GM23248 (cell line): ENCODE measurements around the gene RAB3C. TPM values are rescaled to one million over a fixed set of nuclear protein-coding genes. Genes with fewer than 3 reads are reported as not detected.

Source experiments
- DNase-seq: peaks from one replicate; pipeline ENCODE4 v3.0.0-alpha.2; 2015
- H2AFZ ChIP-seq: fragments of 200-600 bp; sonication (generic); 2 replicates; pipeline ENCODE4 v1.6.1; 2016; ENCODE audit warnings: antibody characterized with exemption
- H3F3A ChIP-seq: fragments of 200-600 bp; sonication (generic); 2 replicates; pipeline ENCODE4 v1.6.1; 2016; ENCODE audit warnings: mild to moderate bottlenecking, antibody characterized with exemption, mixed run types; ENCODE audit not compliant: insufficient read depth
- H3K27ac ChIP-seq: fragments of 200-600 bp; sonication (generic); 2 replicates; pipeline ENCODE4 v1.5.1; 2016; ENCODE audit warnings: mild to moderate bottlenecking
- H3K27me3 ChIP-seq: fragments of 200-600 bp; sonication (generic); replicated peaks from 2 replicates; pipeline ENCODE4 v1.6.1; 2016; ENCODE audit warnings: mild to moderate bottlenecking; ENCODE audit not compliant: insufficient read depth
- H3K36me3 ChIP-seq: fragments of 200-600 bp; sonication (generic); 2 replicates; pipeline ENCODE4 v1.6.1; 2016; ENCODE audit warnings: low read depth, mild to moderate bottlenecking
- H3K4me1 ChIP-seq: fragments of 200-600 bp; sonication (generic); 2 replicates; pipeline ENCODE4 v1.6.1; 2016; ENCODE audit warnings: mild to moderate bottlenecking; ENCODE audit not compliant: insufficient read depth
- H3K4me2 ChIP-seq: fragments of 200-600 bp; sonication (generic); one replicate; pipeline ENCODE4 v1.6.1; 2016; ENCODE audit warnings: mild to moderate bottlenecking; ENCODE audit not compliant: unreplicated experiment
- H3K4me3 ChIP-seq: fragments of 200-600 bp; sonication (generic); 2 replicates; pipeline ENCODE4 v1.5.1; 2016; ENCODE audit warnings: mild to moderate bottlenecking
- H3K79me2 ChIP-seq: fragments of 200-600 bp; sonication (generic); 2 replicates; pipeline ENCODE4 v1.6.1; 2016; ENCODE audit warnings: mild to moderate bottlenecking; ENCODE audit not compliant: insufficient read depth
- H3K9ac ChIP-seq: fragments of 200-600 bp; sonication (generic); 2 replicates; pipeline ENCODE4 v1.6.1; 2016; ENCODE audit warnings: mild to moderate bottlenecking
- H3K9me2 ChIP-seq: fragments of 200-600 bp; sonication (generic); 2 replicates; pipeline ENCODE4 v1.6.1; 2016; ENCODE audit warnings: mixed run types, mild to moderate bottlenecking, moderate library complexity; ENCODE audit not compliant: insufficient read depth
- H3K9me3 ChIP-seq: fragments of 200-600 bp; sonication (generic); one replicate; pipeline ENCODE4 v1.6.1; 2017; ENCODE audit warnings: low read depth
- H4K20me1 ChIP-seq: fragments of 200-600 bp; sonication (generic); 2 replicates; pipeline ENCODE4 v1.6.0; 2016; ENCODE audit not compliant: insufficient read depth
- EZH2 ChIP-seq: fragments of 200-600 bp; sonication (generic); IDR thresholded peaks from 2 replicates; pipeline ENCODE4 v1.6.1; 2018; ENCODE audit warnings: antibody characterized with exemption, mild to moderate bottlenecking; ENCODE audit not compliant: insufficient read depth, poor library complexity, severe bottlenecking
- EZH2phosphoT487 ChIP-seq: fragments of 200-600 bp; sonication (generic); IDR thresholded peaks from 2 replicates; pipeline ENCODE4 v1.6.1; 2018; ENCODE audit warnings: antibody characterized with exemption, moderate library complexity, mild to moderate bottlenecking, low read depth; ENCODE audit not compliant: insufficient read depth
- WGBS, 2 experiments: methylation state at CpG; one replicate each; pipeline ENCODE4 v1.1.6; 2015 to 2017; ENCODE audit warnings: low lambda C conversion rate in 2 of 2, low coverage in 1 of 2; ENCODE audit errors: missing lambda C conversion rate in 2 of 2; 5-methylcytosine and 5-hydroxymethylcytosine counted together
- in situ Hi-C: fragments of 300-500 bp; cut with MboI; formaldehyde crosslinking; loops from 2 replicates; pipeline ENCODE4 v1.15.0; 2020
- polyA plus RNA-seq: library from polyadenylated mRNA; unstranded; fragments of >200 nt; fragmentation: Nextera tagmentation; extraction: Ambion mirVana; gene quantifications from 2 replicates; pipeline ENCODE4 v1.2.1, GENCODE V29; 2016
- total RNA-seq: library from RNA; depleted of rRNA; stranded (reverse); fragments of >200 nt; shearing (Covaris generic); gene quantifications from 2 replicates; pipeline ENCODE4 v1.2.3, GENCODE V29; 2014

RAB3C gene
- total and polyA plus RNA-seq, 2 experiments from 2014 or later: not detected

- TF ChIP-seq EZH2 (no peak), EZH2phosphoT487 (no peak)
- H3K79me2 ChIP-seq: no peaks in the 10 kb centered on the region
Measured at GRCh38 chr5:58763390-58763789, 180.5 kb downstream of the RAB3C start.

GRCh38 chr5:58764199-58764598 lies 181.3 kb downstream of the RAB3C start:
- Histone ChIP-seq H3K4me3 (no peak overlapping the region), H3K4me2 (no peak overlapping the region), H3K36me3 (no peaks in the 10 kb centered on the region), H3K4me1 (no peaks in the 10 kb centered on the region), H4K20me1 (no peaks in the 10 kb centered on the region), H3K9me3 (no peaks in the 10 kb centered on the region), H3K27ac (no peak overlapping the region), H2AFZ (no peak overlapping the region), H3F3A (no peaks in the 10 kb centered on the region), H3K79me2 (no peaks in the 10 kb centered on the region), H3K9me2 (no peaks in the 10 kb centered on the region), H3K27me3 (no peaks in the 10 kb centered on the region), H3K9ac (no peak overlapping the region)
- DNase-seq: no peak
- in situ Hi-C loops: no loop called here
- no peak for TF ChIP-seq EZH2phosphoT487
- no peak for TF ChIP-seq EZH2
- 41 to 53% methylated on average over 3 of the region's 3 CpGs for WGBS, 2 experiments

More at GRCh38 chr5:58763390-58763789, 180.5 kb downstream of the RAB3C start:
- no peak overlapping the region for H3K9ac ChIP-seq
- H3K4me1 ChIP-seq: no peaks in the 10 kb centered on the region
- H3K4me2 ChIP-seq: no peak overlapping the region
- H3K27ac ChIP-seq: no peak overlapping the region
- no peaks in the 10 kb centered on the region for H3K9me2 ChIP-seq
- in situ Hi-C loops: no loop called here
- no peaks in the 10 kb centered on the region for H3F3A ChIP-seq
- H2AFZ ChIP-seq: no peak overlapping the region
- no peaks in the 10 kb centered on the region for H4K20me1 ChIP-seq
- H3K4me3 ChIP-seq: no peak overlapping the region
- H3K9me3 ChIP-seq: no peaks in the 10 kb centered on the region
- no peaks in the 10 kb centered on the region for H3K36me3 ChIP-seq
- DNase-seq: no peak
- H3K27me3 ChIP-seq: no peaks in the 10 kb centered on the region

GRCh38 chr5:58765058-58765457 lies 182.2 kb downstream of the RAB3C start:
- Histone ChIP-seq H3K9me3 (no peaks in the 10 kb centered on the region), H3K79me2 (no peaks in the 10 kb centered on the region), H3K4me3 (no peak overlapping the region), H3K36me3 (no peaks in the 10 kb centered on the region), H3K27ac (no peak overlapping the region), H3K9ac (no peak overlapping the region), H3K4me2 (no peak overlapping the region), H3F3A (no peaks in the 10 kb centered on the region), H3K9me2 (no peaks in the 10 kb centered on the region), H2AFZ (no peak overlapping the region), H4K20me1 (no peaks in the 10 kb centered on the region), H3K27me3 (no peaks in the 10 kb centered on the region), H3K4me1 (no peaks in the 10 kb centered on the region)
- no peak for TF ChIP-seq EZH2phosphoT487
- TF ChIP-seq EZH2: no peak
- WGBS, 2 experiments: 54 to 61% methylated on average over 2 of the region's 2 CpGs
- in situ Hi-C loops: no loop called here
- DNase-seq: no peak

- TF ChIP-seq EZH2phosphoT487 (no peak), EZH2 (no peak)
- Histone ChIP-seq H3K27ac (no peak overlapping the region), H3K4me1 (no peaks in the 10 kb centered on the region), H2AFZ (no peak overlapping the region), H3F3A (no peaks in the 10 kb centered on the region), H3K79me2 (no peaks in the 10 kb centered on the region), H3K9me2 (no peaks in the 10 kb centered on the region), H3K27me3 (0 out of 2 replicates have a peak, but pooled peaks cover 4% of the 10 kb centered on the region), H3K9me3 (no peaks in the 10 kb centered on the region), H4K20me1 (no peaks in the 10 kb centered on the region), H3K9ac (no peak overlapping the region), H3K4me3 (no peak overlapping the region), H3K4me2 (no peak overlapping the region), H3K36me3 (no peaks in the 10 kb centered on the region)
- DNase-seq: no peak
- in situ Hi-C loops: no loop called here
Measured at GRCh38 chr5:58767104-58767503, 184.2 kb downstream of the RAB3C start.

- Histone ChIP-seq H3K9ac (no peak overlapping the region), H3F3A (no peaks in the 10 kb centered on the region), H3K27ac (no peak overlapping the region), H2AFZ (no peak overlapping the region), H3K36me3 (no peaks in the 10 kb centered on the region), H3K27me3 (0 out of 2 replicates have a peak, but pooled peaks cover 4% of the 10 kb centered on the region), H4K20me1 (no peaks in the 10 kb centered on the region), H3K4me2 (no peak overlapping the region), H3K4me3 (no peak overlapping the region), H3K79me2 (no peaks in the 10 kb centered on the region), H3K9me3 (no peaks in the 10 kb centered on the region), H3K4me1 (no peaks in the 10 kb centered on the region), H3K9me2 (no peaks in the 10 kb centered on the region)
- in situ Hi-C loops: no loop called here
- TF ChIP-seq EZH2phosphoT487: no peak
- no peak for TF ChIP-seq EZH2
- WGBS, 2 experiments: 8% methylated on average over 3 of the region's 3 CpGs
- no peak for DNase-seq
Measured at GRCh38 chr5:58770136-58770535, 187.3 kb downstream of the RAB3C start.
